Measurements from ENCODE around the gene CD70. TPM values are rescaled to one million over a fixed set of nuclear protein-coding genes. Genes with fewer than 3 reads are reported as not detected.
"Not testable (repeated sequence)": the region's sequence is repeated elsewhere in the genome, so short reads cannot be mapped to it uniquely, and the experiment has no call there.

Gene CD70, protein sequence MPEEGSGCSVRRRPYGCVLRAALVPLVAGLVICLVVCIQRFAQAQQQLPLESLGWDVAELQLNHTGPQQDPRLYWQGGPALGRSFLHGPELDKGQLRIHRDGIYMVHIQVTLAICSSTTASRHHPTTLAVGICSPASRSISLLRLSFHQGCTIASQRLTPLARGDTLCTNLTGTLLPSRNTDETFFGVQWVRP
- not detected for total RNA-seq

DNA sequence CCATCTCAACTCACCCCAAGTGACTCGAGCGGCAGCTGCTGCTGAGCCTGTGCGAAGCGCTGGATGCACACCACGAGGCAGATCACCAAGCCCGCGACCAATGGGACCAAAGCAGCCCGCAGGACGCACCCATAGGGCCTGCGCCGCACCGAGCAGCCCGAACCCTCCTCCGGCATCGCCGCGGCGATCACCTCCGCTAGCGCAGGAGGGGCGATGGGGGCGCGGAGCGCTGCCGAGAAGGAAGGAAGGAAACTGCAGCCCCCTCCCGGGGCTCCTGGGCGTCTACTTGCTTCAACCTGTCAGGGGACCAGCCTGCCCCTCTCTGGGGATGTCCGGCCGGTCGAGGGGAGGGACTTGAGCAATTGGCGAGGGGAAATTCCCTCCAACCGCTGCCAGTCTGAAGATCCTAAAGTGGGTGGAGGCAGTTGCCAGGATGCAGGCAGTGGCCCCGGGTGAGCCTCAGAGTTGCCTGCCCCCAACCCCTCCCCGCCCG, at the start of gene CD70:
Gene CD70, minus strand, starts transcription at position 324 of the 493 bp plus-strand sequence. Its CDS starts 148 bp downstream, at position 176.
- ATAC-seq = peak; percentile 55

DNA sequence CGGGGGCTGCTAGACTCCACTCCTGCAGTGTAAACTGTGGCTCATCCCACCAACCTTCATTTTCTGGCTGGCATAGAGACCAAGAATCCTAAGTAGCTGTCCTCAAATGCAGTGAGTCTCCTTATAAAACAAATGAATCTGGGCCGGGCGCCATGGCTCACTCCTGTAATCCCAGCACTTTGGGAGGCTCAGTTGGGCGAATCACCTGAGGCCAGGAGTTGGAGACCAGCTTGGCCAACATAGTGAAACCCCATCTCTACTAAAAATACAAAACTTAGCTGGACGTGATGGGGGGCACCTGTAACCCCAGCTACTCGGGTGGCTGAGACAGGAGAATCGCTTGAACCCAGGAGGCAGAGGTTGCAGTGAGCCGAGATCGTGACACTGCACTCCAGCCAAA, 49.4 kb upstream of the CD70 start:
- ATAC-seq = not testable (repeated sequence)

DNA sequence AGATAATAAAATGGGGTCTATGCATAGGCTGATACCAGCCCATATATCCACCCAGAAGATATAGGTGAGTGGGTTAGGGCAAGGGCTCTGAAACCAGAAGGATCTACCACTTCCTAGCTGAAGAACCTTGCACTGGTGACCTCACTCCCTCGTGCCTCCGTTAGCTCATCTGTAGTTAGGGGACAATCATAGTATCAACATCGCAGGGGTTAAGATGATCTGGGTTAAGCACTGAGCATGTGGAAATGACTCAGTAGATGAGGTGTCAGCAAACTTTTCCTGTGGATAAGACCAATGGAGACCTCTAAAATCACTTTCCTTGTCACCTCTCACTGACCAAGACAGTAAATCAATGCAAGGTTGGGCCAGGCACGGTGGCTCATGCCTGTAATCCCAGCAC, 48.5 kb upstream of the CD70 start:
- ATAC-seq = no peak

DNA sequence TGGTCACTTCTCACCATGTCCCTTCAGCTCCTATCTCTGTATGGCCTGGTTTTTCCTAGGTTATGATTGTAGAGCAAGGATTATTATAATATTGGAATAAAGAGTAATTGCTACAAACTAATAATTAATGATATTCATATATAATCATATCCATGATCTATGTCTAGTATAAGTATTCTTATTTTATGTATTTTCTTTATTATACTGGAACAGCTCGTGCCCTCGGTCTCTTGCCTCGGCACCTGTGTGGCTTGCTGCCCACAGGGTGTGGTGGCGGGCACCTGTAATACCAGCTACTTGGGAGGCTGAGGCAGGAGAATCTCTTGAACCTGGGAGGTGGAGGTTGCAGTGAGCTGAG, 42.5 kb upstream of the CD70 start:
- ATAC-seq = not testable (repeated sequence)

DNA sequence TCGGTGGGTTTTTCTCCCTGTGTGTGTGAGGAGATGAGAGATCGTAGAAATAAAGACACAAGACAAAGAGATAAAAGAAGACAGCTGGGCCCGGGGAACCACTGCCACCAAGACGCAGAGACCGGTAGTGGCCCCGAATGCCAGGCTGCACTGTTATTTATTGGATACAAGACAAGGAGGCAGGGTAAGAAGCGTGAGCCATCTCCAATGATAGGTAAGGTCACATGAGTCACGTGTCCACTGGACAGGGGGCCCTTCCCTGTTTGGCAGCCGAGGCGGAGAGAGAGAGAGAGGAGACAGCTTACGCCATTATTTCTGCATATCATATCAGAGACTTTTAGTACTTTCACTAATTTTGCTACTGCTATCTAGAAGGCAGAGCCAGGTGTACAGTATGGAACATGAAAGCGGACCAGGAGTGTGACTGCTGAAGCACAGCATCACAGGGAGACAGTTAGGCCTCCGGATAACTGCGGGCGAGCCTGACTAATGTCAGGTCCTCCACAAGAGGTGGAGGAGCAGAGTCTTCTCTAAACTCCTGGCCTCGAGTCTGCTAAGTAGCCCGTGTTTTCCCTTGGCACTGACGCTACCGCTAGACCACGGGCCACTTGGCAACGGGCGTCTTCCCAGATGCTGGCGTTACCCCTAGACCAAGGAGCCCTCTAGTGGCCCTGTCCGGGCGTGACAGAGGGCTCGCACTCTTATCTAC, 42.0 kb upstream of the CD70 start:
- ATAC-seq = not testable (repeated sequence)

DNA sequence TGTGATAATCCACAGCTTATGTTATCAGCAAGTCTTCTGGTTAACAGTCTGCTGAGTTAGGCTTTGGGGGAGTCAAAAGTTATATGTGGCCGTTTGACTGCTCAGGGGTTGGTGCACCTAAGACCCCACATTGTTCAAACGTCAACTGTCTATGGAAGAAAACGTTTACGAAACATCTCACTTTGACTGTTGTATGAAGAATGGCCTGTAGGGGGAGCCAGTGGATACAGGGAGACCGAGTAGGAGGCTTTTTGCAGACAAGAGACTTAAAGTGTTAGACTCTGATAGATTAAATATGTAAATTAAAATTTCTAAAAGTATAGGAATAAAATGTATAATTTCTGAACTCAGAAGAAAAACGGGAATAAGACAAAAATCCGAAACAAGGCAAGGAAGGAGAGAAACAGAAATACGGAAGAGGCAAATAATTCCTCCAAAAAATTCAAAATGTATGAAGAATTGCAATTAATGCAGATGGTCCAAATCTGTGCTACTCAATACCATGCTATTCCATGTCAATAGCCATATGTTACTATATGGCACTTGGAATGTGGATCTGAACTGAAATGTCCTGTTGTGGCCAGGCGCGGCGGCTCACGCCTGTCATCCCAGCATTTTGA, 41.2 kb upstream of the CD70 start:
- peak; percentile 74 for ATAC-seq

DNA sequence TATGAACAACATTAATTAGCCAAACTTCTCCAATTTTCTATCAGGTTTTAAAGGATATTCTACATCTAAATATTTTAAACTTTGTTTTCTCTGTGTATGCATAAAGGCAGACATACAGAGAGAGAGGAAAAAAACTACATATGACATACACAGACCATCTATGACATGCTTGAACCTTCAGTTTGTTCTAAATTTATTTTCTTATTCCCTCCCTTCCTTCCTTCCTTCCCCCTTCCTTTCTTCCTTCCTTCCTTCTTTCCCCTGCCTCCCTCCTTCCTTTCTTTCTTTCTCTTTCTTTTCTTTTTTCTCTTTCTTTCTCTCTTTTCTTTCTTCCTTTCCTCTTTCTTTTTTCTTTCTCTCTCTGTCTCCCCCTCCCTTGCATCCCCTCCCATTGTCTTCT, 35.8 kb upstream of the CD70 start:
- no peak for ATAC-seq

DNA sequence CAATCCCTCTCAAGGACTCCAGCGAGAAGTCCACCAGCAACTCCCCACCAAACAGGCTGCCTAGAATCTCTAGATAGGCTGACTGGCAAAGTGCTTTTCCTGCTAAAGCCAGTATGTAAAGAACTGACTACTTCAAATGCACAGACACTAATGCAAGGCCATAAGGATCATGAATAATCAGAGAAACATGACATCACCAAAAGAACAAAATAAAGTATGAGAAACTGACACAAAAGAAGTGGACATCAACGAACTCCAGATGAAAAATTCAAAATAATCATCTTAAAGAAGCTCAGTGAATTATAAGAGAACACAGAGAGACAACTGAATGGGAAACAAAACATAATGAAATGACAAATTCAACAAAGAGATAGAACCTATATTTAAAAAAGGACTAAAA, 26.4 kb upstream of the CD70 start:
- ATAC-seq = no peak

DNA sequence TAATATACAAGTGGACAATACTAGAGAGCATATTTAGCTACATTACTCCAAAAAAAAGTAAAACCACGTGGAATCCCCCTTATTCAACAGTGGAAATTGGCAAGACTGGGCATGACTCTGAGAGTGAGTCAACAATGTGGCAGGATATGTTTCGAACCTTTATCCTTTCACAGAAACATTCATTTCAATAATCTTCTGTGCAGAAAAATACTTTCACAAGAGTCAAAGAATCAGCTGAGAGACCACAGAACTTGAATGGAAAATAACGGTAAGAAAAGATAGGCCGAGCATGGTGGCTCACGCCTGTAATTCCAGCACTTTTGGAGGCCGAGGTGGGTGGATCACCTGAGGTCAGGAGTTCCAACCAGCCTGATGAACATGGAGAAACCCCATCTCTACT, 25.1 kb upstream of the CD70 start:
- no peak for ATAC-seq

DNA sequence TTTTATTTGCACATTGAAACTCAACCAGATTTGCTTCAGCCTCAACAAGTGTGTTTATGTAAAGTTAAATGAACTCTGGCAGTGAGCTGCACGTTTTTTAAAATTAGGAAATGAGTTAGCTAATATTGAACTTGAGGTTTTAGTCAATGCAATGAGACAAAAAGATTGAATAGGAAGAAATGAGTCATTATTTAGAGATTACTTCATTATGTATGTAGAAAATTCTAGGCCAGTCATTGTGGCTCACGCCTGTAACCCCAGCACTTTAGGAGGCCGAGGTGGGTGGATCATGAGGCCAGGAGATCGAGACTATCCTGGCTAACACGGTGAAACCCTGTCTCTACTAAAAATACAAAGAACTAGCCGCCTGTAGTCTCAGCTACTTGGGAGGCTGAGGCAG, 22.8 kb upstream of the CD70 start:
- peak; percentile 53 for ATAC-seq

DNA sequence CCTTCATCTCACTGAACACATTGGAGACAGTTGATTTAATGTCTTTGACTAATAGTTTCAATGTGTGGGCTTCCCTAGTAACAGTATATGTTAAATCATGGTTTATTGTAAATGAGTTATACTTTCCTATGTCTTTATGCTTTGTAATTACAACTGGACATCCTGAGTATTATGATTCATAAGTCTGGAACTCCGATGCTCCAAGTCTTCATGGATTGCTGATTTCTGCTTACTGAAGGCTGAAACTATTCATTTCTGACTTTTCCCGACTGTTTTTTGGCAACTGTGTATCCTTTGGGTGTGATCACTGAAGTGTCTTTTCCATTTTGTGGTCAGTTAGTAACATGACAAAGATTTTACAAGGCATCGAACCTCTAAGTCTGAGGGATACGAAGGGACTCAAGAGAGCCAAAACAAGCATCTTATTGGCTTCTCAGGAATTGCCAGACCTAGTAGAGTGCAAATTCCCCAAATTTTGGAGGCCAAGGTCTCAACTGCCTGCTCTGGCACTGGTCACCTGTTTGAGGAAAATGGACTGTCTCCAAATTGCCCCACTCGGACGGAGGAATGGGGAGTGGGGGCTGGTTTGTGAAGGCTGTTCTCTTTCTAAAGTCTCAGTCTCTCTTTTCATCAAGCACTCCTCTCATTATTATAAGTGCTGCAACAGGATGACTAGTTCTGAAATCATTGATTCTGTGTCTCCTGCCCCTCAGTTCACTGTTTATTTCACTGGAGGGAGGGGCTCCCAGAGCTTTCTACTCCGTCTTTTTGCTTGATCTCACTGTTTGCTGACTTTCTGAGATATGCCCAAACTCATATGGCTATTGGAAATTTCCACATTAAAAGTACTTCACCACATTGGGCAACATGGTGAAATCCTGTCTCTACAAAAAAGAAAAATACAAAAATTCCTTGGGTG, 20.2 kb upstream of the CD70 start:
- ATAC-seq = no peak

DNA sequence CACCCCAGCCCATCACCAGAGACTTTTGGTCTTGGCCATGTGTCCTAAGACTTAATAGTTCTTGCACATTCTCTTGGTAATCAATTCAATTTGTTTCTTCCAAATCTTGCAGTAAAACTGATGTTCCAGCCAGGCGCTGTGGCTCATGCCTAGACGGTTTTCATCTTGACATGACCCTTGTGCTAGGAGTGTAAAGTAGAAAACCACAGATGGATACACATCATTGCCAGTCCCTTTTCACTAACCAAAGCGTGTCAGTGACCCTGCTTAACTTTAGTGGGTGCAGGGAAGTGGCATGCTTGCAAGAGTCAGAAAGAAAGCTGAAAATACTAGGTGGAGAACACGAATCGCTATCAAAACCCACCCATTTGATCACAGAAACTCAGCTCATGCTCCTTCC, 18.0 kb upstream of the CD70 start:
- ATAC-seq = no peak

DNA sequence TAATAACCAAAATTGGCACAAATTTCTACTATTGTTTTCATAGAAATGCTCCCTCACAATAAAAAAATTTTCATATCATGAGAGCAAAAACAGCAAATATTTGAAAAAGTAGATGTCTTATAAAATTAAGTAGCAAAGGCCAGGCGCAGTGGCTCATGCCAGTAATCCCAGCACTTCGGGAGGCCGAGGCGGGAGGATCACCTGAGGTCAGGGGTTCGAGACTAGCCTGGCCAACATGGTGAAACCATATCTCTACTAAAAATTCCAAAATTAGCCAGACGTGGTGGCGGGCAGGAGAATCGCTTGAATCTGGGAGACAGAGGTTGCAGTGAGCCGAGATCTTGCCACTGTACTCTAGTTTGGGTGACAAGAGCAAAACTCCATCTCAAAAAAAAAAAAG, 17.2 kb upstream of the CD70 start:
- ATAC-seq = not testable (repeated sequence)

DNA sequence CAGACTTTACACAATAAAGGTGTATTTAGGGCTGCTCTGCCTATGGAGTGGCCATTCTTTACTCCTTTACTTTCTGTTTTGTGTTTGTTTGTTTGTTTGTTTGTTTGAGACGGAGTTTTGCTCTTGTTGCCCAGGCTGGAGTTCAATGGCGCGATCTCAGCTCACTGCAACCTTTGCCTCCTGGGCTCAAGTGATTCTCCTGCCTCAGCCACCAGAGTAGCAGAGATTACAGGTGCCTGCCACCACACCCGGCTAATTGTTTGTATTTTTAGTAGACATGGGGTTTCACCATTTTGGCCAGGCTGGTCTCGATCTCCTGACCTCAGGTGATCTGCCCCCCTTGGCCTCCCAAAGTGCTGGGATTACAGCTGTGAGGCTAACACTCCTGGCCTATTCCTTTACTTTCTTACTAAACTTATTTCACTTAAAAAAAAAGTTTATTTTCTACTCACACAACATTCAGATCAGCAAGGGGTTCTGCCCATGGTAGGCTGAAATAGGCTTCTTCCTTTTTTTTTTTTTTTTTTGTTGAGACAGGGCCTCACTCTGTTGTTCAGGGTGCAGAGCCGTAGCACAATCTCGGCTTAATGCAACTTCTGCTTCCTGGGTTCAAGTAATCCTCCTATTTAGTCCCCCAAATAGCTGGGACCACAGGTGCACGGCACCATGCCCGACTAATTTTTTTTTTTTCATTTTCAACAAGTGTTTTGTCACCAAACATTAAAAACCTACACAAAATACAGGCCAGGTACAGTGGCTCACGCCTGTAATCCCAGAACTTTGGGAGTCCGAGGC, 15.5 kb upstream of the CD70 start:
- not testable (repeated sequence) for ATAC-seq

DNA sequence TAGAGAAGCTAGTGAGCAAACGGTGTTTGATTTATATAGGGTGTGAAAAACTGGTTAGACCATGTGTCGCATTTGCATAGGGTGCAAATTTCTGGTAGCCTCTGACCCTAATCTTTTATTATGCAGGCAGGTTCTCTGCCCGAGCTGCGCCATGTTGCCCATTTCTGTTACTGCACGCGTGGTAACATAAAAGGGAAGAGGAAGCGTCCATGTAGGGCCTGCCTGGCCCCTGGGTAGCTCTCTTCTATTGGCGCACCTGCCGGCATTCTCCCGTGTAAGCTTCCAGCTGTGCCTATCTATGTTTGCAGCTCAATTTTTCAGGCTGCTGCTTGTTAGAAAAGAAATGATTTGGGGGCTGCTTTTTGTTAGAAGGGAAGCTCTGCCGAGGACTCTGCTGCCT, 14.0 kb upstream of the CD70 start:
- ATAC-seq = no peak

DNA sequence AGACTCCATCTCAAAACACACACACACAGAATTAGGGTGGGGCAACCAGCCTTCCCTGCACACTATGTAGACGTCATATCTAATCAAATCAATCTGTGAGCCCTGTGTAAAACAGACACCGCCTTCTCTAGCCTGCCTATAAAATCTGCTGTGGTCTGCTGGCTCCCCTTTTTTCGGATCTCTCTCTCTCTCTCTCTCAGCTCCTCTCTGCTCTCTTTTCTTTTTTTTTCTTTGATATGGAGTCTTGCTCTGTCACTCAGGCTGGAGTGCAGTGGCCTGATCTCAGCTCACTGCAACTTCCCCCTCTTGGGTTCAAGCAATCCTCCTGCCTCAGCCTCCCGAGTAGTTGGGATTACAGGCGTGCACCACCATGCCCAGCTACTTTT, 11.8 kb upstream of the CD70 start:
- ATAC-seq = no peak

DNA sequence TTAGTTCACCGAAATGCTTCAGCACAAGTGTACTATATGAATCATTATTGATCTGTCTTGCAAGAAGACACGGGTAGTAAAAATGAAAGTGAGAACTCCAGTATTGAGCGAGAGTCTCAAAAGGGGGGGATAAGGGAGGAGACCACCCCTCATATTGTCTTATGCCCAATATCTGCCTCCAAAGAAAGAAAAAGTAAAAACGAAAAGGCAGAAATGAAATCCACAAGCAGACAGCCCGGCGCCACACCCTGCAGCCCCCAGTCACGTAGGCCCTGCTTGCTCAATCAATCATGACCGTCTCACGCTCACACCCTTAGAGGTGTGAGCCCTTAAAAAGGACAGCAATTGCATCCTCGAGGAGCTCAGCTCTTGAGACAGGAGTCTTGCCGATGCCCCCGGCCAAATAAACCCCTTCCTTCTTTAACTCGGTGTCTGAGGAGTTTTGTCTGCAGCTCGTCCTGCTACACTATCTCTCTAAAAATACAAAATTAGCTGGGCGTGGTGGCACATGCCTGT, 10.6 kb upstream of the CD70 start:
- not testable (repeated sequence) for ATAC-seq

DNA sequence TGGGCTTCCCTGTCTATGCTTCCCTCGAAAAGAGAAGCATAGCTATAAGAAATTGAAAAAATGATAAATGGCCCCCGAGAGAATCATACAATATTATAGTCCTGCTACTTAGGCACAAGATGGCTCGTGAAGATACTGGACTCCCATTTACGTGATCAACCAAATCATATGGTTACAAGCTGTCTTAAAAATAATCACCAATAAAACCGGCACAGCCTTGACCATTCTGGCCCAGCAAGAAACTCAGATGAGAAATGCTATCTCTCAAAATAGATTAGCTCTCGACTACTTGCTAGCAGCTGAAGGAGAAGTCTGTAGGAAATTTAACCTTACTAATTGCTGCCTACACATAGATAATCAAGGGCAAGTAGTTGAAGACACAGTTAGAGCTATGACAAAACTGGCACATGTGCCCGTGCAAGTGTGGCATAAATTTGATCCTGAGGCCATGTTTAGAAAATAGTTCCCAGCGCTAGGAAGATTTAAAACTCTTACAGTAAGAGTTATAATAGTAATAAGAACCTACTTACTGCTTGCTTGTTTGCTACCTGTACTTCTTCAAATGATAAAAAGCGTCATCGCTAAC, 10.1 kb upstream of the CD70 start:
- not testable (repeated sequence) for ATAC-seq

DNA sequence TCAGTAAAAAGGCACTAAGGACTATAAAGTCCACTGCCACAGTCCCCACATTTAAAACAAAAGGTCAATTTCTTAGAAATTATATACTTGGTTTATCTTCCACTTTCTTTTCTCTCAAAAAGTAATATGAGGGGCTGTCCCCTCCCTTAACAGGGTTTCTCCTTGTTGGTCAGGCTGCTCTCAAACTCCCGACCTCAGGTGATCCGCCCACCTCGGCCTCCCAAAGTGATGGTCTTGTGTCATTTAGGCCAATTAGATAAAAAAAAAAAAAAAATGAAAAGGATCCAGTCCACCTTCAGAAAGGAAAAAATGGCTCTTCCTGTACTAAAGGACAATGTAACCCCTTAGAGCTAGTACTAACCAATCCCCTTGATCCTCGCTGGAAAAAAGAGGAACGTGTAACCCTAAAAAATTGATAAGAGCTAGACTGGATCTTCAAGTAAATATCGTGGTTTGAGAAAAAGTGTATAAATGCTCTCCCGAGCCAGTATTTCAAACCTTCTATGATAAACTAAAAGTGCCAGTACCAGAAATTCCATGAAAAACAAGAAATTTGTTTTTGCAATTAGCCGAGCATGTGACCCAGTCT, 9.0 kb upstream of the CD70 start:
- no peak for ATAC-seq

DNA sequence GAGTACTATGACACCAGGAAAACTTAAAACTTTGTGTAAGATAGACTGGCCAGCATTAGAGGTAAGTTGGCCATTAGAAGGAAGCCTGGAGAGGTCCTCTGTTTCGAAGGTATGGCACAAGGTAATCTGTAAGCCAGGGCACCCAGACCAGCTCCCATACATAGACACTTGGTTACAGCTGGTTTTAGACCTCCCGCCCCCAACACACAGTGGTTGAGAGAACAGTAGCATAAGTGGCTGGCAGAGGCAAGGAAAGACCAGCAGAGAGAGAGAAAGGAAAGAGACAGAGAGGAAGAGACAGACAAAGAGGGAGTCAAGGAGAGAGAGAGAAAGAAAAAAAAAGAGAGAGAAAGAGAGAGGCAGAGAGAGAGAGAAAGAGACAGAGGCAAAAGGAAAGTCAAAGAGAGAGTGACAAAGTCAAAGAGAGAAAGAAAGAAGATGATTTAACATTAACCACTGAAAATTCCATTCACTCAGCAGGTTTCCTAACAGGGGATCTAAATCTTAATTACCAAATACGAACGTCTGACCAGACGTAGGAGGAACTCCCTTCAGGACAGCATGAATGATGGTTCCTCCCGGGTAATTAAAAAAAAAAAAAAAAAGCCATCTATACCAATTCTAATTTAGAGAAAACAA, 7.4 kb upstream of the CD70 start:
- ATAC-seq = not testable (repeated sequence)
